ENCODE data around the gene AGMO.

Gene AGMO

DNA sequence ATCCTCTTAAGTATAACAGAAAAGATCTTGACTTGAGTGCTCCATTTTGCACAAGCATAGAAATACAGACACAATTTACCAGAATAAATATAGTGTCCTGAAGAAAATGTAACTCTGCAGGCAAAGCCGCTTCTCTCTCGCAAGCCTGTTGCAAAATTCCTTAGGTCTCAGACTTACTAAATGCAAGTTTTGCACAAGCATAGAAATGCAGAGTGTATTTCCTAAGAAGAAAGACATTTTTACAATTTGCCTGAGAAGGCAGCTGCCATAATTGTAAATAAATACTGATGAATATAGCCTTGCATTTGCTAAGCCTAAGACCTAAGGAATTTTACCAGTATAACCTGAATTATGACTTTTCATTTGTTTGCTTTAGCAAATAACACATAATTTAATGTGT, 67.1 kb downstream of the AGMO start:
- Histone ChIP-seq H3K9me3 (ENCODE audit: control insufficient read depth, insufficient read depth, low read length) (no peaks in the 10 kb centered on the region), H3K27ac (ENCODE audit: low read depth, low read length) (no peak overlapping the region), H3K27me3 (ENCODE audit: control insufficient read depth, low read length) (no peaks in the 10 kb centered on the region), H3F3A (ENCODE audit: control insufficient read depth, insufficient read depth) (no peaks in the 10 kb centered on the region), H3K4me2 (ENCODE audit: low read length) (no peak overlapping the region), H3K36me3 (ENCODE audit: control insufficient read depth, low read length) (no peaks in the 10 kb centered on the region), H3K4me1 (ENCODE audit: control insufficient read depth, low read length) (no peaks in the 10 kb centered on the region), H3K9me2 (replicated peaks; ENCODE audit: control insufficient read depth, low read length) (no peaks in the 10 kb centered on the region), H4K20me1 (ENCODE audit: control insufficient read depth, insufficient read depth, low read depth, low read length) (no peaks in the 10 kb centered on the region), H3K79me2 (ENCODE audit: control insufficient read depth, low read length) (no peaks in the 10 kb centered on the region), H3K4me3 (ENCODE audit: low read length) (no peak overlapping the region)
- TF ChIP-seq, protein P1, sequence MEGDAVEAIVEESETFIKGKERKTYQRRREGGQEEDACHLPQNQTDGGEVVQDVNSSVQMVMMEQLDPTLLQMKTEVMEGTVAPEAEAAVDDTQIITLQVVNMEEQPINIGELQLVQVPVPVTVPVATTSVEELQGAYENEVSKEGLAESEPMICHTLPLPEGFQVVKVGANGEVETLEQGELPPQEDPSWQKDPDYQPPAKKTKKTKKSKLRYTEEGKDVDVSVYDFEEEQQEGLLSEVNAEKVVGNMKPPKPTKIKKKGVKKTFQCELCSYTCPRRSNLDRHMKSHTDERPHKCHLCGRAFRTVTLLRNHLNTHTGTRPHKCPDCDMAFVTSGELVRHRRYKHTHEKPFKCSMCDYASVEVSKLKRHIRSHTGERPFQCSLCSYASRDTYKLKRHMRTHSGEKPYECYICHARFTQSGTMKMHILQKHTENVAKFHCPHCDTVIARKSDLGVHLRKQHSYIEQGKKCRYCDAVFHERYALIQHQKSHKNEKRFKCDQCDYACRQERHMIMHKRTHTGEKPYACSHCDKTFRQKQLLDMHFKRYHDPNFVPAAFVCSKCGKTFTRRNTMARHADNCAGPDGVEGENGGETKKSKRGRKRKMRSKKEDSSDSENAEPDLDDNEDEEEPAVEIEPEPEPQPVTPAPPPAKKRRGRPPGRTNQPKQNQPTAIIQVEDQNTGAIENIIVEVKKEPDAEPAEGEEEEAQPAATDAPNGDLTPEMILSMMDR (IDR thresholded peaks at IDR 0.05; ENCODE audit: low read depth, low read length, poor library complexity, severe bottlenecking) = no peak
- TF ChIP-seq EZH2phosphoT487 (IDR thresholded peaks at IDR 0.05; ENCODE audit: borderline replicate concordance, low read length) = no peak

DNA sequence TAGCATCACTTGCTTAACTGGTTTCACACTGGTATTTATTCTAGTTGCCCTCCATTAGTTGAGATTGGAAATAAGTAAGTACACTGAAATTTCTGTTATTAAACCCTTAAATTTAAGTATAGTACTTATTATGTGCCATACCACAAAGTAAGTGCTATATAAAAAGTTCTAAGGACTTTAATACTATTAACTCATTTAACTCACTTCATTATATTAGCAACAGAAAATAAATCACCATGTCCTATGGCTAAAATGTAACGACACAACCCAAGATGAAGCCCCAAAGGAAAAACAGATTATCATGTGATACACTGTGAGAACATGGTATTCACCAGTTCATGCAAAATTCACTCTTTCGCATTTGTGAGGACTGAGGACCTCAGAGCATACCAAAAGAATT, 70.5 kb downstream of the AGMO start:
- no peaks in the 10 kb centered on the region for H3K79me2 ChIP-seq (ENCODE audit: control insufficient read depth, low read length)
- H3K4me1 ChIP-seq (ENCODE audit: control insufficient read depth, low read length) = no peaks in the 10 kb centered on the region
- TF ChIP-seq EZH2phosphoT487 (IDR thresholded peaks at IDR 0.05; ENCODE audit: borderline replicate concordance, low read length) = no peak
- TF ChIP-seq, protein P1 (IDR thresholded peaks at IDR 0.05; ENCODE audit: low read depth, low read length, poor library complexity, severe bottlenecking) = no peak
- H3K27ac ChIP-seq (ENCODE audit: low read depth, low read length) = no peak overlapping the region
- H3K4me3 ChIP-seq (ENCODE audit: low read length) = no peak overlapping the region
- no peak overlapping the region for H3K4me2 ChIP-seq (ENCODE audit: low read length)
- H3K27me3 ChIP-seq (ENCODE audit: control insufficient read depth, low read length) = no peaks in the 10 kb centered on the region
- H4K20me1 ChIP-seq (ENCODE audit: control insufficient read depth, insufficient read depth, low read depth, low read length) = no peaks in the 10 kb centered on the region
- H3K9me3 ChIP-seq (ENCODE audit: control insufficient read depth, insufficient read depth, low read length) = no peaks in the 10 kb centered on the region
- no peaks in the 10 kb centered on the region for H3K36me3 ChIP-seq (ENCODE audit: control insufficient read depth, low read length)
- no peaks in the 10 kb centered on the region for H3K9me2 ChIP-seq (replicated peaks; ENCODE audit: control insufficient read depth, low read length)
- no peaks in the 10 kb centered on the region for H3F3A ChIP-seq (ENCODE audit: control insufficient read depth, insufficient read depth)

DNA sequence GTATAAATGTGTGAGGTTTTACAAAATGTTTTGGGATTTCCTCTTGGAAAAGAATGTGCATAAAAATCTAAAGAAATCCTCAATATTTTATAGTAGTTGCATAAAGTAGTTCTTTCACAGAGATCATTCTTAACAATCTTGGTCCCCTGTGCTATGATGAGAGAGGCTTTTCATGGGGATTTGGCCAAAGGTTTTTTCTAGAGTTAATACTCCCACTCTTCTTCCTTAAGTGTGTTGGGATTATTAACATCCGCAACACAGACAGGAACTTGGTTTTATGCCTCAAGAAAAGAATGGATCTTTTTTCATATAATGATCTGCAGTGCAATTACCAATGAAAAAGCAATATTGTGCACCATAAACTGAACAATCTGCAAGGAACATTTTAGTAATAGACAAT, 71.5 kb downstream of the AGMO start:
- no peaks in the 10 kb centered on the region for H3K9me2 ChIP-seq (replicated peaks; ENCODE audit: control insufficient read depth, low read length)
- H3K4me2 ChIP-seq (ENCODE audit: low read length) = no peak overlapping the region
- H4K20me1 ChIP-seq (ENCODE audit: control insufficient read depth, insufficient read depth, low read depth, low read length) = no peaks in the 10 kb centered on the region
- H3K27ac ChIP-seq (ENCODE audit: low read depth, low read length) = no peak overlapping the region
- no peaks in the 10 kb centered on the region for H3K4me1 ChIP-seq (ENCODE audit: control insufficient read depth, low read length)
- no peak overlapping the region for H3K4me3 ChIP-seq (ENCODE audit: low read length)
- no peaks in the 10 kb centered on the region for H3K36me3 ChIP-seq (ENCODE audit: control insufficient read depth, low read length)
- H3K79me2 ChIP-seq (ENCODE audit: control insufficient read depth, low read length) = no peaks in the 10 kb centered on the region
- TF ChIP-seq, protein P1 (IDR thresholded peaks at IDR 0.05; ENCODE audit: low read depth, low read length, poor library complexity, severe bottlenecking) = no peak
- no peak for TF ChIP-seq EZH2phosphoT487 (IDR thresholded peaks at IDR 0.05; ENCODE audit: borderline replicate concordance, low read length)
- no peaks in the 10 kb centered on the region for H3K27me3 ChIP-seq (ENCODE audit: control insufficient read depth, low read length)
- H3K9me3 ChIP-seq (ENCODE audit: control insufficient read depth, insufficient read depth, low read length) = no peaks in the 10 kb centered on the region
- H3F3A ChIP-seq (ENCODE audit: control insufficient read depth, insufficient read depth) = no peaks in the 10 kb centered on the region

DNA sequence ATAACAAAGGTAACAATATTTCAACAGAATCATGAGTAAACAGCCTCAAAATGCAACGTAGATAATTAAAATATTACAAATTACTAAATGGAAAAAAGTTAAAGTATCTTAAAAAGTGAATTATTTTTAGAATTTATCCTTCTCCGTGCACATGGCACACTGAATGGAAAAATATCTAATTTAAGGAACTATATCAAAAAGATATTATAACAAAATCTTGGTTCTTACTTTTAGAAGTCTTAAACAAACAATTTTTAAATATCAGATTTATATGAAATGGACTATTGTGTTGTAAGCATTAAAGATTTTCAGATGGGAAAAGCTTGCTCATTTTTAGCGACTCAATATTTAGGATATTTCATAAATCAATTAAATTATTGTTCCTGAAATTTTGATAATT, 72.0 kb downstream of the AGMO start:
- Histone ChIP-seq H3K27me3 (ENCODE audit: control insufficient read depth, low read length) (no peaks in the 10 kb centered on the region), H3K79me2 (ENCODE audit: control insufficient read depth, low read length) (no peaks in the 10 kb centered on the region), H3K9me2 (replicated peaks; ENCODE audit: control insufficient read depth, low read length) (no peaks in the 10 kb centered on the region), H3K4me3 (ENCODE audit: low read length) (no peak overlapping the region), H4K20me1 (ENCODE audit: control insufficient read depth, insufficient read depth, low read depth, low read length) (no peaks in the 10 kb centered on the region), H3K4me2 (ENCODE audit: low read length) (no peak overlapping the region), H3K4me1 (ENCODE audit: control insufficient read depth, low read length) (no peaks in the 10 kb centered on the region), H3K36me3 (ENCODE audit: control insufficient read depth, low read length) (no peaks in the 10 kb centered on the region), H3K9me3 (ENCODE audit: control insufficient read depth, insufficient read depth, low read length) (no peaks in the 10 kb centered on the region), H3F3A (ENCODE audit: control insufficient read depth, insufficient read depth) (no peaks in the 10 kb centered on the region), H3K27ac (ENCODE audit: low read depth, low read length) (no peak overlapping the region)
- no peak for TF ChIP-seq EZH2phosphoT487 (IDR thresholded peaks at IDR 0.05; ENCODE audit: borderline replicate concordance, low read length)
- TF ChIP-seq, protein P1 (IDR thresholded peaks at IDR 0.05; ENCODE audit: low read depth, low read length, poor library complexity, severe bottlenecking) = no peak
